ENCODE data around the gene SLC25A21. TPM values are rescaled to one million over a fixed set of nuclear protein-coding genes. Genes with fewer than 3 reads are reported as not detected.

Gene SLC25A21
- total and polyA plus RNA-seq, 2 of the 13 experiments (the other 11 are each of a cell fraction or from before 2014, with no cell fraction given): 1.9 to 2.9 TPM

GRCh38 chr14:36658123-36659009, 514.0 kb downstream of the SLC25A21 start (continued):
- TF ChIP-seq ZNF724P (CRISPR knock-in tag; IDR thresholded peaks at IDR 0.05; ENCODE audit: borderline replicate concordance) (no peak), ZNF672 (CRISPR knock-in tag; IDR thresholded peaks at IDR 0.05) (no peak), FOXC1 (CRISPR knock-in tag; IDR thresholded peaks at IDR 0.05; ENCODE audit: borderline replicate concordance) (no peak), ZNF770 (CRISPR knock-in tag; IDR thresholded peaks at IDR 0.05) (no peak), ZNF761 (CRISPR knock-in tag; conservative IDR thresholded peaks at IDR 0.05) (no peak), ISL2 (CRISPR knock-in tag; IDR thresholded peaks at IDR 0.05) (no peak), ZNF431 (CRISPR knock-in tag; IDR thresholded peaks at IDR 0.05; ENCODE audit: borderline replicate concordance, low read depth) (no peak), TOPORS (CRISPR knock-in tag; IDR thresholded peaks at IDR 0.05) (no peak), SIX1 (CRISPR knock-in tag; IDR thresholded peaks at IDR 0.05; ENCODE audit: borderline replicate concordance) (no peak), RORA (CRISPR knock-in tag; IDR thresholded peaks at IDR 0.05) (no peak), GATAD2A (CRISPR knock-in tag; IDR thresholded peaks at IDR 0.05) (no peak), ZNF800 (CRISPR knock-in tag; IDR thresholded peaks at IDR 0.05) (peak; percentile 41; the same call in 1 of the 2 replicates), RNF219 (CRISPR knock-in tag; IDR thresholded peaks at IDR 0.05) (no peak), ZNF609 (CRISPR knock-in tag; IDR thresholded peaks at IDR 0.05; ENCODE audit: borderline replicate concordance) (no peak), FOXA3 (CRISPR knock-in tag; IDR thresholded peaks at IDR 0.05) (no peak), SMAD9 (CRISPR knock-in tag; IDR thresholded peaks at IDR 0.05) (no peak), MTF2 (CRISPR knock-in tag; IDR thresholded peaks at IDR 0.05; ENCODE audit: borderline replicate concordance) (peak; percentile 99; the same call in 1 of the 2 replicates), XBP1 (CRISPR knock-in tag; IDR thresholded peaks at IDR 0.05) (no peak), GZF1 (CRISPR knock-in tag; IDR thresholded peaks at IDR 0.05) (no peak)
